ENCODE measurements around the gene GGN.

GGN gene

DNA sequence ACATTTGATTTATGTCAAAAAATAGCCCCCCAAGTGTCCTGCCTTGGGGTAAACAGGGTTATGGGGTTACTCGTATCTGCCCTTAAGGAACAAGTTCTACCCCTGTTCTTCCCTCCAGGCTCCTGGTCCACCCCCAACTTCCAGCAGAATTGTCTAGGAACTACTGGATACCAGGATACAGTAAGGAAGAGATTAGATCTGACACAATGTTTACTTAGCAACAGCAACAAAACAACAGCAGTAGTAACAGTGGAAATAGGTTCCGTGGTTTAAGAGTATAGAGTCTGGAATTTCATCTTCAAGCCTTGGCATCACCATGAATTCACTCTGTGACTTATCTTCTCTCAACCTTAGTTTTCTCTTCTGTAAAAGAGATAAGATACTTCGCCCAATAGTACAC lies 13.3 kb upstream of the GGN start:
- Histone ChIP-seq H2BK15ac (ENCODE audit: low read length) (no peak overlapping the region), H3K18ac (ENCODE audit: low read length) (no peak overlapping the region), H3K9me3 (replicated peaks in 1 of 2; ENCODE audit: control insufficient read depth in 2 of 2, insufficient read depth in 1 of 2, low read depth in 1 of 2, low read length in 2 of 2) (no peaks in the 10 kb centered on the region), H3K4me3 (ENCODE audit: low read length in 2 of 2) (no peak overlapping the region), H4K8ac (ENCODE audit: low read depth, low read length) (no peak overlapping the region), H2AFZ (ENCODE audit: low read length) (no peak overlapping the region), H3K14ac (ENCODE audit: low read length) (no peak overlapping the region), H3K36me3 (replicated peaks in 1 of 2; ENCODE audit: control insufficient read depth in 2 of 2, insufficient read depth in 2 of 2, low read length in 2 of 2) (peaks cover 0 to 8% of the 10 kb centered on the region in 2 donors), H2BK5ac (ENCODE audit: low read length) (no peak overlapping the region), H3K4ac (ENCODE audit: low read length) (no peak overlapping the region), H2AK5ac (ENCODE audit: low read depth, low read length) (no peak overlapping the region), H3K4me1 (ENCODE audit: control insufficient read depth in 2 of 2, insufficient read depth in 1 of 2, low read depth in 1 of 2, low read length in 2 of 2) (peaks cover 0 to 2% of the 10 kb centered on the region in 2 donors), H4K91ac (ENCODE audit: low read depth, low read length, poor library complexity) (no peak overlapping the region), H2BK120ac (ENCODE audit: low read depth, low read length) (no peak overlapping the region), H3K23ac (ENCODE audit: low read depth, low read length, poor library complexity) (no peak overlapping the region), H3K27ac (replicated peaks; ENCODE audit: low read length) (no peak overlapping the region), H3K4me2 (ENCODE audit: insufficient read depth, low read length, poor library complexity, severe bottlenecking) (no peak overlapping the region), H3K9ac (ENCODE audit: low read depth, low read length, poor library complexity) (no peak overlapping the region), H3K27me3 (ENCODE audit: control insufficient read depth in 3 of 3, insufficient read depth in 3 of 3, low read depth in 1 of 3, low read length in 3 of 3) (peaks cover 0 to 9% (median 0%) of the 10 kb centered on the region in 3 experiments), H2BK12ac (ENCODE audit: low read length) (no peak overlapping the region), H3K79me1 (ENCODE audit: low read depth, low read length) (no peaks in the 10 kb centered on the region)
- no peak for DNase-seq (ENCODE audit: low spot score)
- no CpG with 5 or more reads among the region's 3 CpGs for WGBS, 2 donors (ENCODE audit: extremely low coverage in 2 of 2, insufficient read length in 2 of 2, insufficient replicate concordance in 1 of 2)

DNA sequence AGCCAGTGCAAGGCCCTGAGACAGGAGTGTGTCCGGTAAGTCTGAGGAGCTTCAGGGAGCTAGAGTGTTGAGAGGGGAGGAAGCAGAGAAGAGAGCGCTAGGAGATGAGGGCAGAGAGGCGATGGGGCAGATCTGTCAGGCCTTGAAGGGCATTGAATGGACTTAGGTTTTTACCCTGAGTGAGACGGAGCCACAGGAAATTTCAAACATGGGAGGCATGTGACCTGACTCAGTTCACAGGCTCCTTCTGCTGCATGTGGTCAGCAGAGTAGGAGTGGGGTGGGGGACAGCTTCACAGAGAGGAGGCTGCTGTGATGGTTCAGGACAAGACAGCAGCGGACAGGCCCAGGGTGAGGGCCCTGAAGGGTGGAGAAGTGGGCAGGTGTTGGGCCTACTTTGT lies 12.5 kb upstream of the GGN start:
- no peak overlapping the region for H4K8ac ChIP-seq (ENCODE audit: low read depth, low read length)
- H3K36me3 ChIP-seq (replicated peaks in 1 of 2; ENCODE audit: control insufficient read depth in 2 of 2, insufficient read depth in 2 of 2, low read length in 2 of 2): peaks cover 0 to 8% of the 10 kb centered on the region in 2 donors
- no peak overlapping the region for H3K18ac ChIP-seq (ENCODE audit: low read length)
- H2BK12ac ChIP-seq (ENCODE audit: low read length): no peak overlapping the region
- H2AK5ac ChIP-seq (ENCODE audit: low read depth, low read length): no peak overlapping the region
- H3K4ac ChIP-seq (ENCODE audit: low read length): no peak overlapping the region
- no peak overlapping the region for H3K27ac ChIP-seq (replicated peaks; ENCODE audit: low read length)
- no peak overlapping the region for H3K4me3 ChIP-seq (ENCODE audit: low read length in 2 of 2)
- H3K27me3 ChIP-seq (ENCODE audit: control insufficient read depth in 3 of 3, insufficient read depth in 3 of 3, low read depth in 1 of 3, low read length in 3 of 3): peaks cover 0 to 9% (median 0%) of the 10 kb centered on the region in 3 experiments
- peaks cover 0 to 4% of the 10 kb centered on the region in 2 donors for H3K9me3 ChIP-seq (replicated peaks in 1 of 2; ENCODE audit: control insufficient read depth in 2 of 2, insufficient read depth in 1 of 2, low read depth in 1 of 2, low read length in 2 of 2)
- no peak overlapping the region for H2AFZ ChIP-seq (ENCODE audit: low read length)
- H3K14ac ChIP-seq (ENCODE audit: low read length): no peak overlapping the region
- H3K23ac ChIP-seq (ENCODE audit: low read depth, low read length, poor library complexity): no peak overlapping the region
- H2BK120ac ChIP-seq (ENCODE audit: low read depth, low read length): no peak overlapping the region
- no peak overlapping the region for H3K9ac ChIP-seq (ENCODE audit: low read depth, low read length, poor library complexity)
- H3K79me1 ChIP-seq (ENCODE audit: low read depth, low read length): no peaks in the 10 kb centered on the region
- no peak overlapping the region for H3K4me2 ChIP-seq (ENCODE audit: insufficient read depth, low read length, poor library complexity, severe bottlenecking)
- no peak for DNase-seq (ENCODE audit: low spot score)
- H4K91ac ChIP-seq (ENCODE audit: low read depth, low read length, poor library complexity): no peak overlapping the region
- no CpG with 5 or more reads among the region's 5 CpGs for WGBS, 2 donors (ENCODE audit: extremely low coverage in 2 of 2, insufficient read length in 2 of 2, insufficient replicate concordance in 1 of 2)
- H2BK5ac ChIP-seq (ENCODE audit: low read length): no peak overlapping the region
- no peak overlapping the region for H2BK15ac ChIP-seq (ENCODE audit: low read length)
- H3K4me1 ChIP-seq (ENCODE audit: control insufficient read depth in 2 of 2, insufficient read depth in 1 of 2, low read depth in 1 of 2, low read length in 2 of 2): peaks cover 0 to 2% of the 10 kb centered on the region in 2 donors

- H3K27ac ChIP-seq (replicated peaks; ENCODE audit: low read length): no peak overlapping the region
- no peak overlapping the region for H3K4me2 ChIP-seq (ENCODE audit: insufficient read depth, low read length, poor library complexity, severe bottlenecking)
- peaks cover 0 to 4% of the 10 kb centered on the region in 2 donors for H3K9me3 ChIP-seq (replicated peaks in 1 of 2; ENCODE audit: control insufficient read depth in 2 of 2, insufficient read depth in 1 of 2, low read depth in 1 of 2, low read length in 2 of 2)
- no CpG with 5 or more reads among the region's 1 CpG for WGBS, 2 donors (ENCODE audit: extremely low coverage in 2 of 2, insufficient read length in 2 of 2, insufficient replicate concordance in 1 of 2)
- DNase-seq (ENCODE audit: low spot score): no peak
- H3K36me3 ChIP-seq (replicated peaks in 1 of 2; ENCODE audit: control insufficient read depth in 2 of 2, insufficient read depth in 2 of 2, low read length in 2 of 2): peaks cover 0 to 14% of the 10 kb centered on the region in 2 donors
- H3K18ac ChIP-seq (ENCODE audit: low read length): no peak overlapping the region
- H4K8ac ChIP-seq (ENCODE audit: low read depth, low read length): no peak overlapping the region
- H3K79me1 ChIP-seq (ENCODE audit: low read depth, low read length): no peaks in the 10 kb centered on the region
- H2BK5ac ChIP-seq (ENCODE audit: low read length): no peak overlapping the region
- no peak overlapping the region for H3K14ac ChIP-seq (ENCODE audit: low read length)
- H2AK5ac ChIP-seq (ENCODE audit: low read depth, low read length): no peak overlapping the region
- H3K4me3 ChIP-seq (ENCODE audit: low read length in 2 of 2): no peak overlapping the region
- H3K4ac ChIP-seq (ENCODE audit: low read length): no peak overlapping the region
- no peak overlapping the region for H2BK120ac ChIP-seq (ENCODE audit: low read depth, low read length)
- H3K9ac ChIP-seq (ENCODE audit: low read depth, low read length, poor library complexity): no peak overlapping the region
- H2AFZ ChIP-seq (ENCODE audit: low read length): no peak overlapping the region
- peaks cover 0 to 2% of the 10 kb centered on the region in 2 donors for H3K4me1 ChIP-seq (ENCODE audit: control insufficient read depth in 2 of 2, insufficient read depth in 1 of 2, low read depth in 1 of 2, low read length in 2 of 2)
- no peak overlapping the region for H4K91ac ChIP-seq (ENCODE audit: low read depth, low read length, poor library complexity)
- H3K27me3 ChIP-seq (ENCODE audit: control insufficient read depth in 3 of 3, insufficient read depth in 3 of 3, low read depth in 1 of 3, low read length in 3 of 3): peaks cover 0 to 9% (median 0%) of the 10 kb centered on the region in 3 experiments
- H2BK12ac ChIP-seq (ENCODE audit: low read length): no peak overlapping the region
- H2BK15ac ChIP-seq (ENCODE audit: low read length): no peak overlapping the region
- H3K23ac ChIP-seq (ENCODE audit: low read depth, low read length, poor library complexity): no peak overlapping the region
Measured at GRCh38 chr19:38399537-38399936, 11.7 kb upstream of the GGN start.

DNA sequence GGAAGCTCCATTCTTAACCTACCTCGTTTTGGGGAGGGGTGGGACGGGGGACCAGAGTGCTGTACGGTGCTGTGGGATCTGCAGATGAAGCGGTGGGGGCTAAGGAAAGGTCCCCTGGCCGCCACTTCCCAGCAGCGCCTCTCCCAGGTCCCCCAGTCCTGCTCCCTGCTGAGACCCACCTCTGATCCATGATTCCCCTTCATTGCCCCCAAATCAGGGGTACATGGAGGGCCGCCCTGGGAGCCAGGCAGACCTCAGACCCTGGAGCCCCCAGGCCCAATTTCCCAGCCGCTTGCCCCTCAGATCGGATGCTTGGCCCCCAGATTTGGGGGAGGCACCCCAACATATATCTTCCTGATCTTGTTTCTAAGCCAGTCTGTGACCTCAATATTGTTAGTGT lies 11.2 kb upstream of the GGN start:
- H3K14ac ChIP-seq (ENCODE audit: low read length): no peak overlapping the region
- no peaks in the 10 kb centered on the region for H3K79me1 ChIP-seq (ENCODE audit: low read depth, low read length)
- H2BK120ac ChIP-seq (ENCODE audit: low read depth, low read length): no peak overlapping the region
- no peak overlapping the region for H3K27ac ChIP-seq (replicated peaks; ENCODE audit: low read length)
- no peak overlapping the region for H2BK15ac ChIP-seq (ENCODE audit: low read length)
- no CpG with 5 or more reads among the region's 9 CpGs for WGBS, 2 donors (ENCODE audit: extremely low coverage in 2 of 2, insufficient read length in 2 of 2, insufficient replicate concordance in 1 of 2)
- no peak overlapping the region for H4K8ac ChIP-seq (ENCODE audit: low read depth, low read length)
- H3K4me2 ChIP-seq (ENCODE audit: insufficient read depth, low read length, poor library complexity, severe bottlenecking): no peak overlapping the region
- H2AK5ac ChIP-seq (ENCODE audit: low read depth, low read length): no peak overlapping the region
- no peak overlapping the region for H2BK12ac ChIP-seq (ENCODE audit: low read length)
- no peak overlapping the region for H3K9ac ChIP-seq (ENCODE audit: low read depth, low read length, poor library complexity)
- H2BK5ac ChIP-seq (ENCODE audit: low read length): no peak overlapping the region
- DNase-seq (ENCODE audit: low spot score): no peak
- H3K23ac ChIP-seq (ENCODE audit: low read depth, low read length, poor library complexity): no peak overlapping the region
- H3K4me3 ChIP-seq (ENCODE audit: low read length in 2 of 2): no peak overlapping the region
- H3K4ac ChIP-seq (ENCODE audit: low read length): no peak overlapping the region
- peak overlapping the region; percentile 44 for H3K18ac ChIP-seq (ENCODE audit: low read length)
- H3K36me3 ChIP-seq (replicated peaks in 1 of 2; ENCODE audit: control insufficient read depth in 2 of 2, insufficient read depth in 2 of 2, low read length in 2 of 2): peaks cover 3 to 19% of the 10 kb centered on the region in 2 donors
- H2AFZ ChIP-seq (ENCODE audit: low read length): no peak overlapping the region
- peaks cover 0 to 2% of the 10 kb centered on the region in 2 donors for H3K4me1 ChIP-seq (ENCODE audit: control insufficient read depth in 2 of 2, insufficient read depth in 1 of 2, low read depth in 1 of 2, low read length in 2 of 2)
- peaks cover 0 to 4% of the 10 kb centered on the region in 2 donors for H3K9me3 ChIP-seq (replicated peaks in 1 of 2; ENCODE audit: control insufficient read depth in 2 of 2, insufficient read depth in 1 of 2, low read depth in 1 of 2, low read length in 2 of 2)
- no peak overlapping the region for H4K91ac ChIP-seq (ENCODE audit: low read depth, low read length, poor library complexity)
- H3K27me3 ChIP-seq (ENCODE audit: control insufficient read depth in 3 of 3, insufficient read depth in 3 of 3, low read depth in 1 of 3, low read length in 3 of 3): peaks cover 0 to 7% (median 0%) of the 10 kb centered on the region in 3 experiments
